BLaER1 (cell line): ENCODE measurements around the gene IDH2.

Experiments
- H3K27ac ChIP-seq: shearing (Covaris generic); formaldehyde crosslinking; 2 replicates; pipeline ENCODE4 v1.8.1; 2022
- H3K27me3 ChIP-seq: shearing (Covaris generic); formaldehyde crosslinking; 2 replicates; pipeline ENCODE4 v1.8.1; 2022
- H3K36me3 ChIP-seq: shearing (Covaris generic); formaldehyde crosslinking; 2 replicates; pipeline ENCODE4 v1.8.1; 2022
- H3K4me1 ChIP-seq: shearing (Covaris generic); formaldehyde crosslinking; 2 replicates; pipeline ENCODE4 v1.8.1; 2022
- H3K4me2 ChIP-seq: shearing (Covaris generic); formaldehyde crosslinking; 2 replicates; pipeline ENCODE4 v1.8.1; 2022
- H3K4me3 ChIP-seq: shearing (Covaris generic); formaldehyde crosslinking; 2 replicates; pipeline ENCODE4 v1.8.1; 2022
- H3K9ac ChIP-seq: shearing (Covaris generic); formaldehyde crosslinking; 2 replicates; pipeline ENCODE4 v1.8.1; 2022
- H3K9me3 ChIP-seq: shearing (Covaris generic); formaldehyde crosslinking; 2 replicates; pipeline ENCODE4 v1.8.1; 2022
- H4K20me1 ChIP-seq: shearing (Covaris generic); formaldehyde crosslinking; 2 replicates; pipeline ENCODE4 v1.8.1; 2022
- Cebpa-rat ChIP-seq: shearing (Covaris generic); IDR thresholded peaks from 2 replicates; pipeline ENCODE4 v1.8.1; 2022

The IDH2 gene

GRCh38 chr15:90138071-90138833 lies 36.0 kb upstream of the IDH2 start:
- no peak for TF ChIP-seq Cebpa-rat
- no peaks in the 10 kb centered on the region for H3K36me3 ChIP-seq
- H4K20me1 ChIP-seq = no peaks in the 10 kb centered on the region
- no peaks in the 10 kb centered on the region; the same call in 1 of the 2 replicates for H3K27me3 ChIP-seq
- no peak overlapping the region for H3K4me3 ChIP-seq
- peak overlapping the region; percentile 45 for H3K4me2 ChIP-seq
- peaks cover 26% of the 10 kb centered on the region for H3K4me1 ChIP-seq
- H3K27ac ChIP-seq = no peak overlapping the region
- no peak overlapping the region for H3K9ac ChIP-seq
- H3K9me3 ChIP-seq = no peaks in the 10 kb centered on the region

GRCh38 chr15:90132437-90132836 lies 30.2 kb upstream of the IDH2 start:
- no peaks in the 10 kb centered on the region; the same call in 1 of the 2 replicates for H3K9me3 ChIP-seq
- peaks cover 32% of the 10 kb centered on the region for H3K4me1 ChIP-seq
- H3K4me3 ChIP-seq = no peak overlapping the region
- no peaks in the 10 kb centered on the region; the same call in 1 of the 2 replicates for H3K27me3 ChIP-seq
- H3K27ac ChIP-seq = no peak overlapping the region
- H3K36me3 ChIP-seq = no peaks in the 10 kb centered on the region
- no peak for TF ChIP-seq Cebpa-rat
- H3K4me2 ChIP-seq = peak overlapping the region; percentile 65; the same call in 1 of the 2 replicates
- H4K20me1 ChIP-seq = no peaks in the 10 kb centered on the region
- no peak overlapping the region for H3K9ac ChIP-seq

GRCh38 chr15:90131848-90132247 lies 29.6 kb upstream of the IDH2 start:
- Histone ChIP-seq H3K27ac (no peak overlapping the region), H3K9ac (no peak overlapping the region), H3K4me1 (peaks cover 32% of the 10 kb centered on the region), H3K4me2 (peak overlapping the region; percentile 65), H4K20me1 (no peaks in the 10 kb centered on the region), H3K27me3 (no peaks in the 10 kb centered on the region; the same call in 1 of the 2 replicates), H3K4me3 (no peak overlapping the region), H3K9me3 (no peaks in the 10 kb centered on the region; the same call in 1 of the 2 replicates), H3K36me3 (no peaks in the 10 kb centered on the region)
- no peak for TF ChIP-seq Cebpa-rat

GRCh38 chr15:90130291-90130690 lies 28.0 kb upstream of the IDH2 start:
- TF ChIP-seq Cebpa-rat = no peak
- peaks cover 32% of the 10 kb centered on the region for H3K4me1 ChIP-seq
- H3K9ac ChIP-seq = no peak overlapping the region
- no peak overlapping the region for H3K4me3 ChIP-seq
- peak overlapping the region; percentile 55; the same call in 1 of the 2 replicates for H3K27ac ChIP-seq
- H3K4me2 ChIP-seq = peak overlapping the region; percentile 65
- no peaks in the 10 kb centered on the region for H4K20me1 ChIP-seq
- no peaks in the 10 kb centered on the region; the same call in 1 of the 2 replicates for H3K9me3 ChIP-seq
- H3K36me3 ChIP-seq = no peaks in the 10 kb centered on the region
- H3K27me3 ChIP-seq = no peaks in the 10 kb centered on the region; the same call in 1 of the 2 replicates

GRCh38 chr15:90126596-90127435 lies 24.5 kb upstream of the IDH2 start:
- Histone ChIP-seq H3K9ac (no peak overlapping the region), H3K27me3 (no peaks in the 10 kb centered on the region)

GRCh38 chr15:90126022-90126421 lies 23.8 kb upstream of the IDH2 start:
- Histone ChIP-seq H4K20me1 (no peaks in the 10 kb centered on the region), H3K27me3 (no peaks in the 10 kb centered on the region), H3K4me1 (peaks cover 16% of the 10 kb centered on the region), H3K4me2 (no peak overlapping the region), H3K36me3 (no peaks in the 10 kb centered on the region), H3K27ac (no peak overlapping the region), H3K9me3 (no peaks in the 10 kb centered on the region), H3K9ac (no peak overlapping the region), H3K4me3 (no peak overlapping the region)
- no peak for TF ChIP-seq Cebpa-rat

More at GRCh38 chr15:90126596-90127435, 24.5 kb upstream of the IDH2 start:
- H3K27ac ChIP-seq = no peak overlapping the region
- no peak overlapping the region for H3K4me2 ChIP-seq
- H3K9me3 ChIP-seq = no peaks in the 10 kb centered on the region
- H4K20me1 ChIP-seq = no peaks in the 10 kb centered on the region
- no peak for TF ChIP-seq Cebpa-rat
- H3K36me3 ChIP-seq = no peaks in the 10 kb centered on the region
- H3K4me3 ChIP-seq = no peak overlapping the region
- H3K4me1 ChIP-seq = peaks cover 24% of the 10 kb centered on the region

GRCh38 chr15:90124507-90124906 lies 22.2 kb upstream of the IDH2 start:
- Histone ChIP-seq H3K27ac (no peak overlapping the region), H3K9me3 (no peaks in the 10 kb centered on the region), H3K4me1 (peaks cover under 1% of the 10 kb centered on the region), H3K4me3 (no peak overlapping the region), H3K27me3 (no peaks in the 10 kb centered on the region), H3K9ac (no peak overlapping the region), H4K20me1 (no peaks in the 10 kb centered on the region), H3K36me3 (no peaks in the 10 kb centered on the region), H3K4me2 (no peak overlapping the region)
- no peak for TF ChIP-seq Cebpa-rat

GRCh38 chr15:90121086-90121485 lies 18.8 kb upstream of the IDH2 start:
- Histone ChIP-seq H3K4me2 (no peak overlapping the region), H3K27ac (no peak overlapping the region), H3K36me3 (no peaks in the 10 kb centered on the region), H4K20me1 (no peaks in the 10 kb centered on the region), H3K9ac (no peak overlapping the region), H3K27me3 (no peaks in the 10 kb centered on the region), H3K9me3 (no peaks in the 10 kb centered on the region), H3K4me3 (no peak overlapping the region), H3K4me1 (no peaks in the 10 kb centered on the region)
- TF ChIP-seq Cebpa-rat = no peak

- H3K9ac ChIP-seq = no peak overlapping the region
Measured at GRCh38 chr15:90119367-90119766, 17.1 kb upstream of the IDH2 start.

GRCh38 chr15:90115783-90116182 lies 13.5 kb upstream of the IDH2 start:
- H3K9ac ChIP-seq = no peak overlapping the region
- H3K4me2 ChIP-seq = no peak overlapping the region
- peaks cover 23% of the 10 kb centered on the region for H3K9me3 ChIP-seq
- no peak for TF ChIP-seq Cebpa-rat
- no peaks in the 10 kb centered on the region for H4K20me1 ChIP-seq
- no peaks in the 10 kb centered on the region for H3K4me1 ChIP-seq
- H3K27me3 ChIP-seq = no peaks in the 10 kb centered on the region
- no peak overlapping the region for H3K27ac ChIP-seq
- H3K36me3 ChIP-seq = peaks cover 3% of the 10 kb centered on the region; the same call in 1 of the 2 replicates
- no peak overlapping the region for H3K4me3 ChIP-seq

More at GRCh38 chr15:90119367-90119766, 17.1 kb upstream of the IDH2 start:
- Histone ChIP-seq H3K4me2 (no peak overlapping the region), H3K9me3 (peaks cover 12% of the 10 kb centered on the region), H3K4me1 (no peaks in the 10 kb centered on the region), H4K20me1 (no peaks in the 10 kb centered on the region), H3K4me3 (no peak overlapping the region), H3K27me3 (no peaks in the 10 kb centered on the region), H3K27ac (no peak overlapping the region), H3K36me3 (peaks cover 3% of the 10 kb centered on the region; the same call in 1 of the 2 replicates)
- no peak for TF ChIP-seq Cebpa-rat
